ENCODE data around the gene WDR82. TPM values are rescaled to one million over a fixed set of nuclear protein-coding genes. Genes with fewer than 3 reads are reported as not detected.
A peak's percentile ranks its signal among the peaks of the same experiment; 100 is the strongest.

Gene WDR82
- total and polyA plus RNA-seq, 9 donors: 52.6 to 103 (median 87.9) TPM

DNA sequence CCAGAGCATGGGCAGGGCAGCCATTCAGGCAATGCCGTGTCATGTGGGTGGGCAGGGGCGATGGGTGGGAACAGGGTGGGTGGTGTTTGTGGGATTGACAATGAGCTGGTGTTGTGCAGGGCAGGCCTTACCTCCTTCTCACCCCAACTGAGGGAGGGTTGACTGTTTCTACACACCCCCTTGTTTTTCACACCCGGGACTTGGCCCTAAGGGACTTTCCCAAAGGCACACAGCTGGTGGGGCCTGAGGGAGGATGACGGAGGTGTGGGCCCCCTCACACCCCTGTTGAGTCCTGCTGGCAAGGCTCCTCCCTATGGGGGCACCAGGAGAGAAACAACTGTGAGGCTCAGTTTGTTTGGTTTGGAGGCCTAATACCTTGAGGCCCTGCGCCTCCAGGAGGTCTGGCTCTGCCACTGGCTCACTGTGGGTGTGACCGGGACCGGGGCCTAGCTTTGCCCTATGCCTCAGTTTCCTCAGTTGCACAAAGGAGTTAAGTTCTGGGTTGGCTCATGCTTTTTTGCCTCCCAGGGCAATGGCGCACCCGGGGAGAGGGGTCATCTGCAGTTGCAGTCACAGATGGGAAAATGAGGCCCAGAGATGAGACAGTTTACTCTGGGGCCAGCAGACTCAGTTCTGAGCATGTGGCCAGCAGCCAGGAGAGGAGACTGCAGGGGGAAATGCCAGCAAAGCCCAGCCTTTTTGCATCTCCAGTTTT lies 32.6 kb upstream of the WDR82 start:
- no peak overlapping the region for H3K4me3 ChIP-seq (ENCODE audit: low read length)
- peak; percentile 40 for DNase-seq
- H3K27me3 ChIP-seq (ENCODE audit: control insufficient read depth, insufficient read depth, low read length): no peaks in the 10 kb centered on the region
- no peaks in the 10 kb centered on the region for H3K9me3 ChIP-seq (replicated peaks; ENCODE audit: control insufficient read depth, low read depth, low read length)
- peaks cover 26% of the 10 kb centered on the region for H3K4me1 ChIP-seq (ENCODE audit: control insufficient read depth, insufficient read depth, low read length)
- no peaks in the 10 kb centered on the region for H3K36me3 ChIP-seq (ENCODE audit: control insufficient read depth, insufficient read depth, low read length)
- H3K27ac ChIP-seq (ENCODE audit: low read length): no peak overlapping the region
- WGBS (ENCODE audit: insufficient coverage): 50% methylated on average over 5 of the region's 9 CpGs

DNA sequence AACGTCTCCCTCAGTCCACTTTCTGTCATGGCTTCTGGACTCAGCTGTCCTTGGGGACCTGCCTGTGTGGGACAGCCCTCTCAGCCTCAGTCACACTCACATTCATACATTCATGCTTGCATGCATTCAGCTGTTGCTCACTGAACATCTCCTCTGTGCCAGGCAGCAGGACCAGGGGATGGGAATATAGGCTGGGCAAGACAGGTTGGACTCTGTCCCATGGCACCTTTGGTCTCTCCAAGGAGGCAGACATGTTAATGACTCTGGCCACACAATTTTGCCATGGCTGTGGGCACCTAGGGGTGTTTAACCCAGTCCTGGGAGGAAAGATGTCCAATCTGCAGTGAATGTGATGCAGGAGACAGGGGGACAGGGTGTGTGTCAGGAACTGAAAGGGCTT lies 29.9 kb upstream of the WDR82 start:
- Histone ChIP-seq H3K27me3 (ENCODE audit: control insufficient read depth, insufficient read depth, low read length) (no peaks in the 10 kb centered on the region), H3K27ac (ENCODE audit: low read length) (no peak overlapping the region), H3K4me3 (ENCODE audit: low read length) (no peak overlapping the region), H3K9me3 (replicated peaks; ENCODE audit: control insufficient read depth, low read depth, low read length) (no peaks in the 10 kb centered on the region), H3K4me1 (ENCODE audit: control insufficient read depth, insufficient read depth, low read length) (peaks cover 20% of the 10 kb centered on the region), H3K36me3 (ENCODE audit: control insufficient read depth, insufficient read depth, low read length) (peaks cover 3% of the 10 kb centered on the region)
- no peak for DNase-seq
- 71% methylated on average over 1 of the region's 1 CpG for WGBS (ENCODE audit: insufficient coverage)

DNA sequence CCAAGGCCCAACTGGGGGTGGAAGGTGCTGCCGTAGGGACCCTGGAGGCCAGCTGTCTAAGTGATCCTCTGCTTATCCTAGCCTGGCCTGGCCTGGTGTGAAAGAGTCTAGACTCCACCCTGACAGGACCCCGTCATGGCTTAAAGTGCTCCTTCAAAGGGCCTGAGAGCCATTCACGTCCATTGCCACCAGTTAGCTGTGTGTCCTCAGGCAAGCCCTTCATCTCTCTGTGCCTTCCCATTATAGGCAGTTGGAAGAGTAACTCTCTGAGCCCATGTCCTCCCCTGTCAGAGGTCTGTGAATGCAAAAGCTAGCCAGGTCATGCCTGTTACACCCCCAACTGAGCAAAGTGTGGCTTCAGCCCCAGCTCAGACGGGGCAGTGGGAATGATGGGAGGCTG lies 28.5 kb upstream of the WDR82 start:
- H3K4me3 ChIP-seq (ENCODE audit: low read length): no peak overlapping the region
- no peaks in the 10 kb centered on the region for H3K27me3 ChIP-seq (ENCODE audit: control insufficient read depth, insufficient read depth, low read length)
- 85% methylated on average over 2 of the region's 4 CpGs for WGBS (ENCODE audit: insufficient coverage)
- peaks cover 19% of the 10 kb centered on the region for H3K4me1 ChIP-seq (ENCODE audit: control insufficient read depth, insufficient read depth, low read length)
- no peak overlapping the region for H3K27ac ChIP-seq (ENCODE audit: low read length)
- H3K9me3 ChIP-seq (replicated peaks; ENCODE audit: control insufficient read depth, low read depth, low read length): no peaks in the 10 kb centered on the region
- DNase-seq: no peak
- H3K36me3 ChIP-seq (ENCODE audit: control insufficient read depth, insufficient read depth, low read length): peaks cover 3% of the 10 kb centered on the region

DNA sequence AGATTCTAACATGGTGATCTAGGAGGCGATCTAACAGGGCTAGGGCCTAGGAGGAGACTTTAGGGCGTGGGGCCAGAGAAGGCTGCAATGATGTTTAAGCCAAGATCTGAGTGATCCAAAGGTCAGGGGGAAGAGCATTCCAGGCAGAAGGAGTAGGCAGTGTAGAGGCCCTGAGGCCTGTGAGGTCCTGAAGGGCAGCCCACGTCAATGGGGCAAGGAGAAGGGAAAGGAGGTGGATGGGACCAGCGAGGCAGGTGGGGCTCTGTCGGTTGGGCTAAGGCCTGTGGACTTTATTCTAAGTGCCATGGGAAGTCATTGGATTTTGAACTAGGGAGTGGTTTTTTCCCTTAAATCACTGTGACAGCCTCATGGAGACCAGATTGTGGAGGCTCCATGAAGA lies 27.5 kb upstream of the WDR82 start:
- Histone ChIP-seq H3K4me1 (ENCODE audit: control insufficient read depth, insufficient read depth, low read length) (peaks cover 13% of the 10 kb centered on the region), H3K4me3 (ENCODE audit: low read length) (no peak overlapping the region), H3K27me3 (ENCODE audit: control insufficient read depth, insufficient read depth, low read length) (no peaks in the 10 kb centered on the region), H3K27ac (ENCODE audit: low read length) (no peak overlapping the region), H3K36me3 (ENCODE audit: control insufficient read depth, insufficient read depth, low read length) (peaks cover 3% of the 10 kb centered on the region), H3K9me3 (replicated peaks; ENCODE audit: control insufficient read depth, low read depth, low read length) (no peaks in the 10 kb centered on the region)
- WGBS (ENCODE audit: insufficient coverage): 82% methylated on average over 5 of the region's 5 CpGs
- DNase-seq: no peak

DNA sequence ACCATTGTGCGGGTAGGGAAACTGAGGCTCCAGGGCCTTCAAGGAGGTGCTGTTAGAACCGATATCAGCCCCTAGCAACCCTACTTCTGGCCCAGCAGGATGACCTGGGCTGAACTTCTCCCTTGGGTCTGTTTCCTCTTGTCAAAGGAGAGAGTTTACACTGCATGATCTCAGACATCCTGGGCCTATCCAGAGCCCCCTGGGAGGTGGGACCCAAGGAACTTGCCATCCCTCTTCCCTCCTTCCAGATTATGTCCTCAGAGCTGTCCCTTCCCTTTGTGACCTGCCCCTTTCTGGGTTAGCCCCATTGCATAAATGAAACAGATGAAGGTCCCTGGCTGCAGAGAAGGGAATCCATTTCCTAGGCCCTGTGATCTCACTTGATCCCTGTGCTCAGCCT lies 25.4 kb upstream of the WDR82 start:
- Histone ChIP-seq H3K4me3 (ENCODE audit: low read length) (no peak overlapping the region), H3K27ac (ENCODE audit: low read length) (no peak overlapping the region), H3K9me3 (replicated peaks; ENCODE audit: control insufficient read depth, low read depth, low read length) (no peaks in the 10 kb centered on the region), H3K27me3 (ENCODE audit: control insufficient read depth, insufficient read depth, low read length) (no peaks in the 10 kb centered on the region), H3K4me1 (ENCODE audit: control insufficient read depth, insufficient read depth, low read length) (peaks cover 29% of the 10 kb centered on the region), H3K36me3 (ENCODE audit: control insufficient read depth, insufficient read depth, low read length) (peaks cover 3% of the 10 kb centered on the region)
- DNase-seq: no peak
- WGBS (ENCODE audit: insufficient coverage): 90% methylated on average over 2 of the region's 2 CpGs

DNA sequence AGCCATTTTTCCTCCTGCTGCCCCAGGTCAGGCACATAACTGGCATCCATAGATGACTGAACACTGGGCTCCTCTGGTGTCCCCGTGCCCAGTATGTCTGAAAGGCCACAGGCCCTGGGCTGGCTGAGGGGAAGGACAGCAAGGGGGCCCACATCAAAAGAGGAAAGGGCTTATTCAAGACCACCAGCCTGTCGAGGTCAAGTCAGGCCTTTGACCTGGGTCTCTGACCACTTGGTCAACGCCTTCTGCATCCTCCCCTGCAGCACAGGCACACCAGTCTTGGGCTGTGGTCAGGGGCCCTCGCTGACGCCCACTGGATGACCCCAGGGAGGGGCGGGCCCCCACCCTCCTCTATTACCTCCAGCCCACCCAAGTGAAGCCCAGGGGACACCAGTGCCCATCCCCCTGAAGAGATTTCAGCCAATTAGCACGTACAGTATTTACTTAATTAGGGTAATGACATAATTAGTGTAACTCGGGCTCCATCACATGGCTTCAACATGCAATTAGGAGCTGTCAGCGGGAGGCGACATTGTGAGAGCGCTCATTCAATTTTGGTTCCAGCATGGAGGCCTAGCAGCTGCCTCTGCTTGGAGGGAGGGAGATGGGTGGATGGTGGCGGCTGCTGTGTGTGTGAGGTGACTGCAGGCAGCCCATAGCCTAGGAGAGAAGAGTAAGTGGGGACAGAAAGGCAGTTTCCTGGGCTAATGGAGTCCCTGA lies 24.1 kb upstream of the WDR82 start:
- 68% methylated on average over 8 of the region's 12 CpGs for WGBS (ENCODE audit: insufficient coverage)
- no peak overlapping the region for H3K27ac ChIP-seq (ENCODE audit: low read length)
- no peaks in the 10 kb centered on the region for H3K9me3 ChIP-seq (replicated peaks; ENCODE audit: control insufficient read depth, low read depth, low read length)
- no peak overlapping the region for H3K4me3 ChIP-seq (ENCODE audit: low read length)
- H3K4me1 ChIP-seq (ENCODE audit: control insufficient read depth, insufficient read depth, low read length): peaks cover 38% of the 10 kb centered on the region
- DNase-seq: no peak
- H3K27me3 ChIP-seq (ENCODE audit: control insufficient read depth, insufficient read depth, low read length): peaks cover 7% of the 10 kb centered on the region
- peaks cover 3% of the 10 kb centered on the region for H3K36me3 ChIP-seq (ENCODE audit: control insufficient read depth, insufficient read depth, low read length)

DNA sequence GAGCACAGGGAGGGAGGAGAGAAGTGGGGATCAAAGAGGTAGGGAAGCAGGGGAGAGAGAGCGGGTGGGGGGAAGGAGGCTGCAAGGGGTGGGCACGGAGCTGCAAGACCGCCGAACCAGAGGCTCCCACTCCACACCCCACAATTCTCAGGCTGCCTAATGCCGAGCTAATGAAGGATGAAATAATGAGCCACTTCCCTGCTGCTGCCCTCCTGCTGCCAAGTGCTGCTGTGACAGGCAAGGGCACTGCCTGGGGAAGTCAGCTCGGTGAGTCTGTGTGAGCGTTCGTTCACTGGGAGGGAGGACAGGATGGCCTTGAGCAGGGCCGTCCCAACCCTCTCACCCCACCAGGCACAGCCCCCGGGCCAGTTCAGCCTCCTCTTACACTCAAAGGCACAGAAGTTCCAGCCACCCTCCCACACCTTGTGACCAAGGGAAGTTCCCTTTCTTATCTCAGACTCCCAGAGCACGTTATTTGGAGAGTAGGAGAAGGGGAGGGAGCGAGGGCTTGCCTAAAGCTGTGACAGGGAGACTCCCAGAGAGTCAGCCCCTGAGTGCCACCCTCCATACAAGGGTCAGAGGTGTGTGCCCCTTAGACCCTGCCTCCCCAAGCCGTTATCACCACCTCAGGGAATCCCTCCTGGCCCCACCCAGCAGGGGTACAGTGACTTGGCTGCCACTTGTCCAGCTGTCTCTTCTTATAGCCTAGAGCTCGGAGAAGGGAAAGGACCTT lies 21.6 kb upstream of the WDR82 start:
- 15% methylated on average over 2 of the region's 14 CpGs for WGBS (ENCODE audit: insufficient coverage)
- Histone ChIP-seq H3K36me3 (ENCODE audit: control insufficient read depth, insufficient read depth, low read length) (peaks cover 5% of the 10 kb centered on the region), H3K4me1 (ENCODE audit: control insufficient read depth, insufficient read depth, low read length) (peaks cover 41% of the 10 kb centered on the region), H3K9me3 (replicated peaks; ENCODE audit: control insufficient read depth, low read depth, low read length) (no peaks in the 10 kb centered on the region), H3K4me3 (ENCODE audit: low read length) (no peak overlapping the region), H3K27ac (ENCODE audit: low read length) (no peak overlapping the region), H3K27me3 (ENCODE audit: control insufficient read depth, insufficient read depth, low read length) (peaks cover 7% of the 10 kb centered on the region)
- DNase-seq: no peak

DNA sequence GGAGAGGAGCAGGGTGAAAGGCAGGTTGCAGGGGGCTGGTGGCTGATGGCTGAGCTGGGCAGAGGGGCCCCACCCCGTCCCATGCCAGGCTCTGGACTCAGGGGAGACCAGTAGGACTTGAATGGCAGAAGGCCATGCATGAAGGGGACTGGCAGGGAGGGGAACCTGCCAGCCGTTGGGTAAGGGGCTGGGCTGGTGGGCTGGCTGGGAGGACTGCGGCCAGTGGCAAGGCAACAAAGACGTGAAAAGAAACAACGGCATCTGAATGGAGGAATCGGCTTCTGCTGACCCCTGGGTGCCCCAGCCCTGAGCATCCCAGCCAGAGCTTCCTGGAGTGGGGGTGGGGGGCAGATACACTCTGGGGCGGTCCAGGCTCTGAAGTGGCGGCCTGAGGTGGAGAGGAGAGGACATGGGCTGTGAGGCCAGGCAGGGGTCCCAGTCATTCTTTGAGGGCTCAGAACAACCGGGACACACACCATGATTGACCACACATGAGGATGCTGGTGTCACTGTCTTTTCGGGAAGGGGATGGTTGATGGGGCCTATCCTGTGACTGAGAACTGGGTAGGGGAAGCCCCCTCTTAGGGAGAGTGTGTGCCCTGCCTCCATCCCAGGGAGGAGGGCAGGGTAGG lies 20.9 kb upstream of the WDR82 start:
- 28% methylated on average over 9 of the region's 10 CpGs for WGBS (ENCODE audit: insufficient coverage)
- H3K27me3 ChIP-seq (ENCODE audit: control insufficient read depth, insufficient read depth, low read length): peaks cover 7% of the 10 kb centered on the region
- no peak overlapping the region for H3K27ac ChIP-seq (ENCODE audit: low read length)
- no peak for DNase-seq
- peaks cover 6% of the 10 kb centered on the region for H3K36me3 ChIP-seq (ENCODE audit: control insufficient read depth, insufficient read depth, low read length)
- peaks cover 41% of the 10 kb centered on the region for H3K4me1 ChIP-seq (ENCODE audit: control insufficient read depth, insufficient read depth, low read length)
- H3K4me3 ChIP-seq (ENCODE audit: low read length): no peak overlapping the region
- H3K9me3 ChIP-seq (replicated peaks; ENCODE audit: control insufficient read depth, low read depth, low read length): no peaks in the 10 kb centered on the region

DNA sequence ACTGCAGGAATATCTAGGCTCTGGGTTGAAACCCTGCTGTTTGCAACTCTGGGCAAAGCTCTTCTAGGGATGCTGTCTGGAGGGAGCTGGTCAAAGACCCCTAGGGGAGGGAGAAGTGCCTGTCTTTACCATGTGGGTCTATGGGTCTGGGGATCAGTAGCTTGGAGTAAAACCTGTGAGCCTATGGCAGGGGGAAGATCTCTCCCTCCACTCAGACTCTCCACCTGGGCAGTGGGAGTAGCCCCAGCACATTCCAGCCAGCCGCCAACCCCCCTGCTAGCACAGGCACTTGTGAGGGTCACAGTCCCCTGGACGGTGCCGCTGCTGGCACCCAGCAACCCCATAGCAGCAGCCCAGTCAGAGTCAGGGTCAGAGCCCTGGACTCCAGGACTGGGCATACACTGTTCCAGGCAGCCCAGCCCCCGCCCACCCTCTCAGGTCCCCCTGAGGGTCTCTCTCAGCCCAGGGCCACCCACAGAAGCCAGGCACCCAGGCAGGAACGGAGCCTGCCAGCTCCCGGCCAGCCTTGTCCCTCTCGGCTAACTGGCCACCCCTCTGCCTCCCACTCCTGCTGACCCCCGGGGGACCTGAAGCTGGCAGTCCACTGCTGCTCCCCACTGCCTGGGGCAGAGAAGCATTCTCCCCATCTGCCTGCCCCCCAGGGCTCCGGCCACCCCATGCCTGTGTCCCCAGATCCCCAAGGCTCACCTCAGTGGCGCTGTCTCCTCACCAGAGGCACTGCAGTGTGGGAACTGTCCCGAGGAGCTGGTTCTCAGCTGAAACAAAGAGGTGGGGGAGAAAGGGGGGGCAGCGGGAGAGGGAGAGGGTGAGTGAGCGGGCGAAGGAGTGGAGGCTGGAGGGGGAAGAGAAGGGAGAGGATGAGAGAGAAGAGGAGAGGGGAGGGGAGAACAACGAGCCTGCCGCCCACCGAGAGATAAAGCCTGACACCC lies 20.0 kb upstream of the WDR82 start:
- Histone ChIP-seq H3K4me3 (ENCODE audit: low read length) (no peak overlapping the region), H3K9me3 (replicated peaks; ENCODE audit: control insufficient read depth, low read depth, low read length) (no peaks in the 10 kb centered on the region), H3K27me3 (ENCODE audit: control insufficient read depth, insufficient read depth, low read length) (peaks cover 7% of the 10 kb centered on the region), H3K4me1 (ENCODE audit: control insufficient read depth, insufficient read depth, low read length) (peaks cover 41% of the 10 kb centered on the region), H3K36me3 (ENCODE audit: control insufficient read depth, insufficient read depth, low read length) (peaks cover 8% of the 10 kb centered on the region), H3K27ac (ENCODE audit: low read length) (no peak overlapping the region)
- DNase-seq: no peak
- 14% methylated on average over 17 of the region's 17 CpGs for WGBS (ENCODE audit: insufficient coverage)
